Activated naive CD8-positive, alpha-beta T cell treated with anti-CD3 and anti-CD28 coated beads for 36 hours (primary cell): Measurements from ENCODE around the gene GADD45G. TPM values are rescaled to one million over a fixed set of nuclear protein-coding genes. Genes with fewer than 3 reads are reported as not detected.

Source experiments
- DNase-seq: peaks from one replicate; pipeline ENCODE4 v3.0.0; 2021
- H3K27ac Mint-ChIP-seq: one replicate; pipeline ENCODE4 v1.8.0; 2022; ENCODE audit warnings: mild to moderate bottlenecking, moderate library complexity, mixed read lengths
- H3K27me3 Mint-ChIP-seq: one replicate; pipeline ENCODE4 v1.8.0; 2022; ENCODE audit warnings: mild to moderate bottlenecking, mixed read lengths
- H3K36me3 Mint-ChIP-seq: one replicate; pipeline ENCODE4 v1.8.0; 2021; ENCODE audit warnings: mild to moderate bottlenecking, mixed read lengths
- H3K4me1 Mint-ChIP-seq: one replicate; pipeline ENCODE4 v1.8.0; 2021; ENCODE audit warnings: mixed read lengths
- H3K4me3 Mint-ChIP-seq: one replicate; pipeline ENCODE4 v1.8.0; 2022; ENCODE audit warnings: mild to moderate bottlenecking, moderate library complexity, mixed read lengths
- H3K9me3 Mint-ChIP-seq: one replicate; pipeline ENCODE4 v1.8.0; 2022; ENCODE audit warnings: mixed read lengths
- total RNA-seq, 2 experiments: library from RNA; stranded (reverse); gene quantifications; one replicate each; pipeline ENCODE4 v1.2.3, GENCODE V29; 2021

The GADD45G gene
- total RNA-seq, 2 experiments from 2014 or later: 1.4 to 1.8 TPM

- no peak for DNase-seq
- Mint-ChIP-seq H3K4me3 (no peak overlapping the region), H3K27me3 (no peaks in the 10 kb centered on the region), H3K27ac (no peak overlapping the region), H3K9me3 (peaks cover 5% of the 10 kb centered on the region), H3K36me3 (no peaks in the 10 kb centered on the region), H3K4me1 (peaks cover 6% of the 10 kb centered on the region)
Measured at GRCh38 chr9:89612566-89613278, 7.9 kb downstream of the GADD45G start.

- H3K27me3 Mint-ChIP-seq: no peaks in the 10 kb centered on the region
- H3K9me3 Mint-ChIP-seq: peaks cover 5% of the 10 kb centered on the region
- no peak for DNase-seq
- no peak overlapping the region for H3K27ac Mint-ChIP-seq
- H3K4me1 Mint-ChIP-seq: peaks cover 6% of the 10 kb centered on the region
- no peaks in the 10 kb centered on the region for H3K36me3 Mint-ChIP-seq
- H3K4me3 Mint-ChIP-seq: no peak overlapping the region
Measured at GRCh38 chr9:89613912-89614892, 9.4 kb downstream of the GADD45G start.

- Mint-ChIP-seq H3K9me3 (peaks cover 5% of the 10 kb centered on the region), H3K4me1 (peaks cover 6% of the 10 kb centered on the region), H3K4me3 (no peak overlapping the region), H3K27me3 (no peaks in the 10 kb centered on the region), H3K36me3 (no peaks in the 10 kb centered on the region), H3K27ac (no peak overlapping the region)
- DNase-seq: no peak
Measured at GRCh38 chr9:89615661-89616060, 10.8 kb downstream of the GADD45G start.

GRCh38 chr9:89616411-89616810 is 11.6 kb downstream of the GADD45G start:
- H3K9me3 Mint-ChIP-seq: peaks cover 5% of the 10 kb centered on the region
- peaks cover 6% of the 10 kb centered on the region for H3K4me1 Mint-ChIP-seq
- H3K27me3 Mint-ChIP-seq: no peaks in the 10 kb centered on the region
- H3K27ac Mint-ChIP-seq: no peak overlapping the region
- H3K4me3 Mint-ChIP-seq: no peak overlapping the region
- no peak for DNase-seq
- H3K36me3 Mint-ChIP-seq: no peaks in the 10 kb centered on the region

- peaks cover 6% of the 10 kb centered on the region for H3K4me1 Mint-ChIP-seq
- no peak overlapping the region for H3K4me3 Mint-ChIP-seq
- no peaks in the 10 kb centered on the region for H3K9me3 Mint-ChIP-seq
- H3K36me3 Mint-ChIP-seq: no peaks in the 10 kb centered on the region
- no peak overlapping the region for H3K27ac Mint-ChIP-seq
- DNase-seq: no peak
- no peaks in the 10 kb centered on the region for H3K27me3 Mint-ChIP-seq
Measured at GRCh38 chr9:89617978-89618377, 13.2 kb downstream of the GADD45G start.

GRCh38 chr9:89619019-89619418 is 14.2 kb downstream of the GADD45G start:
- Mint-ChIP-seq H3K27ac (no peak overlapping the region), H3K9me3 (no peaks in the 10 kb centered on the region), H3K4me3 (no peak overlapping the region), H3K4me1 (peaks cover 4% of the 10 kb centered on the region), H3K27me3 (no peaks in the 10 kb centered on the region), H3K36me3 (no peaks in the 10 kb centered on the region)
- DNase-seq: no peak

- H3K4me1 Mint-ChIP-seq: no peaks in the 10 kb centered on the region
- H3K4me3 Mint-ChIP-seq: no peak overlapping the region
- no peak for DNase-seq
- no peaks in the 10 kb centered on the region for H3K9me3 Mint-ChIP-seq
- no peak overlapping the region for H3K27ac Mint-ChIP-seq
- no peaks in the 10 kb centered on the region for H3K36me3 Mint-ChIP-seq
- H3K27me3 Mint-ChIP-seq: no peaks in the 10 kb centered on the region
Measured at GRCh38 chr9:89619424-89620138, 14.8 kb downstream of the GADD45G start.

- DNase-seq: no peak
- no peak overlapping the region for H3K27ac Mint-ChIP-seq
- no peaks in the 10 kb centered on the region for H3K4me1 Mint-ChIP-seq
- no peaks in the 10 kb centered on the region for H3K9me3 Mint-ChIP-seq
- H3K27me3 Mint-ChIP-seq: no peaks in the 10 kb centered on the region
- no peaks in the 10 kb centered on the region for H3K36me3 Mint-ChIP-seq
- H3K4me3 Mint-ChIP-seq: no peak overlapping the region
Measured at GRCh38 chr9:89621031-89621430, 16.2 kb downstream of the GADD45G start.

GRCh38 chr9:89621676-89622075 is 16.9 kb downstream of the GADD45G start:
- H3K4me1 Mint-ChIP-seq: no peaks in the 10 kb centered on the region
- H3K9me3 Mint-ChIP-seq: no peaks in the 10 kb centered on the region
- H3K4me3 Mint-ChIP-seq: no peak overlapping the region

GRCh38 chr9:89622933-89623861 is 18.4 kb downstream of the GADD45G start:
- Mint-ChIP-seq H3K27ac (no peak overlapping the region), H3K4me1 (no peaks in the 10 kb centered on the region), H3K36me3 (no peaks in the 10 kb centered on the region), H3K4me3 (no peak overlapping the region), H3K9me3 (no peaks in the 10 kb centered on the region), H3K27me3 (no peaks in the 10 kb centered on the region)
- DNase-seq: no peak

More at GRCh38 chr9:89621676-89622075, 16.9 kb downstream of the GADD45G start:
- DNase-seq: no peak
- no peaks in the 10 kb centered on the region for H3K27me3 Mint-ChIP-seq
- H3K36me3 Mint-ChIP-seq: no peaks in the 10 kb centered on the region
- no peak overlapping the region for H3K27ac Mint-ChIP-seq

GRCh38 chr9:89623925-89624420 is 19.2 kb downstream of the GADD45G start:
- DNase-seq: no peak
- Mint-ChIP-seq H3K27me3 (no peaks in the 10 kb centered on the region), H3K9me3 (no peaks in the 10 kb centered on the region), H3K4me3 (no peak overlapping the region), H3K27ac (no peak overlapping the region), H3K36me3 (no peaks in the 10 kb centered on the region), H3K4me1 (no peaks in the 10 kb centered on the region)

GRCh38 chr9:89625721-89626687 is 21.2 kb downstream of the GADD45G start:
- Mint-ChIP-seq H3K4me3 (no peak overlapping the region), H3K36me3 (no peaks in the 10 kb centered on the region), H3K27ac (no peak overlapping the region), H3K9me3 (no peaks in the 10 kb centered on the region), H3K27me3 (no peaks in the 10 kb centered on the region), H3K4me1 (no peaks in the 10 kb centered on the region)
- DNase-seq: no peak

GRCh38 chr9:89626741-89627265 is 22.0 kb downstream of the GADD45G start:
- no peaks in the 10 kb centered on the region for H3K4me1 Mint-ChIP-seq
- no peaks in the 10 kb centered on the region for H3K36me3 Mint-ChIP-seq
- no peaks in the 10 kb centered on the region for H3K27me3 Mint-ChIP-seq
- H3K4me3 Mint-ChIP-seq: no peak overlapping the region
- no peaks in the 10 kb centered on the region for H3K9me3 Mint-ChIP-seq
- DNase-seq: no peak
- no peak overlapping the region for H3K27ac Mint-ChIP-seq
